ENCODE data around the gene NSL1.

DNA sequence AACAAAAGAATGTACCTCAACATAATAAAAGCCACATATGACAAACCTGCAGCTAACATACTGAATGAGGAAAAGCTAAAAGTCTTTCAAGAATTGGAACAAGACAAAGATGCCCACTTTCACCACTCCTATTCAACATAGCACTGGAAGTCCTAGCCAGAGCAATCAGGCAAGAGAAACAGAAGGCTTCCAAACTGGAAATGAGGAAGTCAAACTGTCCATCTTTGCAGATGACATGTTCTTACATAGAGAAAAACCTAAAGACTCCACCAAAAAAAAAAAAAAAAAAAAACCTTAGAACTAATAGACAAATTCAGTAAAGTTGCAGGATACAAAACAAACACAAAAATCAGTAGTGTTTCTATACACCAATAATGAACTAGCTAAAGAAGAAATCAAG lies 20.2 kb downstream of the NSL1 start:
- no peak for TF ChIP-seq EP300 (IDR thresholded peaks at IDR 0.05)
- TF ChIP-seq, protein P1, sequence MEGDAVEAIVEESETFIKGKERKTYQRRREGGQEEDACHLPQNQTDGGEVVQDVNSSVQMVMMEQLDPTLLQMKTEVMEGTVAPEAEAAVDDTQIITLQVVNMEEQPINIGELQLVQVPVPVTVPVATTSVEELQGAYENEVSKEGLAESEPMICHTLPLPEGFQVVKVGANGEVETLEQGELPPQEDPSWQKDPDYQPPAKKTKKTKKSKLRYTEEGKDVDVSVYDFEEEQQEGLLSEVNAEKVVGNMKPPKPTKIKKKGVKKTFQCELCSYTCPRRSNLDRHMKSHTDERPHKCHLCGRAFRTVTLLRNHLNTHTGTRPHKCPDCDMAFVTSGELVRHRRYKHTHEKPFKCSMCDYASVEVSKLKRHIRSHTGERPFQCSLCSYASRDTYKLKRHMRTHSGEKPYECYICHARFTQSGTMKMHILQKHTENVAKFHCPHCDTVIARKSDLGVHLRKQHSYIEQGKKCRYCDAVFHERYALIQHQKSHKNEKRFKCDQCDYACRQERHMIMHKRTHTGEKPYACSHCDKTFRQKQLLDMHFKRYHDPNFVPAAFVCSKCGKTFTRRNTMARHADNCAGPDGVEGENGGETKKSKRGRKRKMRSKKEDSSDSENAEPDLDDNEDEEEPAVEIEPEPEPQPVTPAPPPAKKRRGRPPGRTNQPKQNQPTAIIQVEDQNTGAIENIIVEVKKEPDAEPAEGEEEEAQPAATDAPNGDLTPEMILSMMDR (IDR thresholded peaks at IDR 0.05), result no peak
- no peak for TF ChIP-seq POLR2A (IDR thresholded peaks at IDR 0.05)
- TF ChIP-seq POLR2AphosphoS5 (IDR thresholded peaks at IDR 0.05), result no peak

All from stomach (tissue), 4 donors.